DMS 273 treated with DMSO at 0.1 percent for 48 hours (cell line): ENCODE measurements around the gene DLX6.

ENCODE experiments used
- DNase-seq: peaks from one replicate; lab custom pipeline; 2025; lab: John Stamatoyannopoulos, UW

DLX6 gene

DNA sequence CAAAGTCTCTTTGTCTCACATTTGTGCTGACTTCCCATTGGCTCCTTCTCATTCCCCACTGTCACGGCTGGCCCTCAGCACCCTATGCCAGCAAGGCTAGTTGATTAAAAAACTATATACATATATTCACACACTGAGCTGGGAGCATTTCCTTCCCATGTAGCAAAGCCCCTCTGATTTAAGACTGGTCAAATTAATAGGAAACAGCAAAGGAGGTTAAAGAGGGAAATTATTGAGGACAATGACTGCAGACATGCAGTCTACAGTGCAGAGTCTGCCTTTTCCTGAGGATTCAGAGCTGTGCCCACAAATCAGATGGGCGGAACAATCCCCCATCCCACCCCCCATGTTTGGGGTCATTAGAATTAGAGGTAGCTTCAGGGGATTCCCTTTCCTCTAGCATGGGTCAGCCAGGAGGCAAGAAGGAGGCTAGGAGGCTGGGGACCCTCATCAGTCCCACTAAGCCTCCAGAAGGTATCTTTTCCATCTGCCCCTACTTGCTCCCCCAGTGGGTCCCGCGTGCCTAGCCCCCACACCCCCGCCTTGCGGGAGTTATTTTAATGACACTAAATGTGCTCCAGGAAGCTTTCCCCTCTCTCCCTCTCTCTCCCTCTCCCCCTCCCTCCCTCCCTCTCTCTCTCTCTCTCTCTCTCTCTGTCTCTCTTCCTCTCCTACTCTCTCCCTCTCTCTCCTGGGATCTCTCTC, 9.8 kb upstream of the DLX6 start:
- no peak for DNase-seq

DNA sequence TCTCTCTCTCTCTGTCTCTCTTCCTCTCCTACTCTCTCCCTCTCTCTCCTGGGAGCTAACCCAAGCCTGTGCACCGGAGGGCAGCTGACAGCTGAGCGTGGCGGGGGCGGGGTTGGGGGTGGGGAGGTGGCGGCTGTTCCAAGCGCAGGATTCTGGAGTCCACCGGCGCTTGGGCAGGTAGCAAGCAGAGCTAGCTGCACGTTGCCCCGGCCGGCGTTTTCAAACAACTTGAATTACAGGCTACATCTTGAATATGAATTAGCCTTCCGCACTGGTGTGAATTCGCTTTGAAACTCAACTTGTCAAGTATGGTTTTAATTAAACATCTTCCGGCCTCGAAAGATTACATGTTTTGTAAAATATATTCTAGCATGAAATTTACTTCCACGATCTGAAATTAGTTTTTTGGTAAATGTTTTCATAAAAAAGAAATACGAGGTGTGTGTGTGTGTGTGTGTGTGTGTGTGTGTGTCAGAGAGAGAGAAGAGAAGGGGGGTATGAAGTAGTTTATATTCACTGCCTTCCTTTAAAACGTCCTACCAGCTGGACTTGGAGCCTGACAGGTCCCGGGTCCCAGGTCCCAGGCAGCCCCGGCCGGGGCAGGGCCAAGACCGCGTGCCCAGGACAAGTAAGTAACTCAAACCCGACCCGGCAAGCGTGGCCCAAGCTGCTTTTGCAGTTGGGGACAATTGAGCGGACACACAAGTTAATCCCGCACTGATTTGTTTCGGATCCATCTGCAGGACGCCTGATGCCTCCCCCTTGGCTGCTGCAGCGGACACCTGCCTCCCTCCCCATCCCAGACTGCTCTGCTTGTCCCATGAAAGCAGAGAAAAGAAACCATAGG, 9.0 kb upstream of the DLX6 start:
- DNase-seq = no peak

DNA sequence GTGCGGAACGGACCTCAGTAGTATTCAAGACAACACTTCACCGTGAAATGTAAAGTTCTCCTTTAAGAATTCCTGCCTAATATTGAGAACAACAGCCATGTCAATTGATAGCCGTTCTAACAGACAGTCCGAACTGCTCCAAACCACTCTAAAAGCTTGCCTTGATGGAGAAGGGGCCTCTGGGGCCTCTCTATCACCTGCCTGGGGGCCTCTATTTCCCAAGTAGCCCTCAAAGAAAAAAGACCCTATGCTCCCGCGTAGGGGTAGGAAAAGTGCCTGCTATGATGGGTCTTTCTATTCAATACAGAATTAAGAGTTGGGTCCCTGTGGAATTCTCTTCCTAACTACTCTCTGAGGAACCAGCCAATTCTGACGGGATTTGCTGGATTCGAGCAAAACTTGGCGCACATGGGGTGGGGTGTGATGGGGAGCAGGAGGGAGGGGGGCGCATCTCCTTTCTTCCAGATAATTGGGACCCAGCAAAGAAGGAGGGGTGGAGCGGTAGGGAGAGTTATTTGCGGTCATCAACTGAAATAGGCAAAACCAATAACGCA, 8.3 kb upstream of the DLX6 start:
- no peak for DNase-seq

- no peak for DNase-seq
These were observed 7.8 kb upstream of the DLX6 start for GRCh38 chr7:96997512-96998032.

DNA sequence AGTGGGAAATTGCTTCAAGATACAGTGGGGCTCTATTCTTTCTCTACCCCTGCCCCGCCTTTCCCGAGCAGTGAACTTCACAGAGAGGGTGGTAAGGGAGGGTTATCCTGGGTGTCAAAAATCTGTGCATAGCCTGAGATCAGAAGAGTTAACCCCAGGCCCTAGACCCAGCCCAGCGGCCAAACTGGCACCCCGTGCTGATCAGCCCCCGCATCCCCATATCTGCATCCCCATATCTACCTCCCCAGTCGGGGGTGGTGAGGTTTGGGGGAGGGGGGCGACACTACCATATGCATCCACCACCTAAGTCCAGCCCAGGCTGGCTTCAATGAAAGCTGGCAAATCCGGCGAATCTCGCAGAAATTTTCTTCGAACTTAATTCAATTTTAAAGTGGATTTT, 7.0 kb upstream of the DLX6 start:
- DNase-seq = no peak

DNA sequence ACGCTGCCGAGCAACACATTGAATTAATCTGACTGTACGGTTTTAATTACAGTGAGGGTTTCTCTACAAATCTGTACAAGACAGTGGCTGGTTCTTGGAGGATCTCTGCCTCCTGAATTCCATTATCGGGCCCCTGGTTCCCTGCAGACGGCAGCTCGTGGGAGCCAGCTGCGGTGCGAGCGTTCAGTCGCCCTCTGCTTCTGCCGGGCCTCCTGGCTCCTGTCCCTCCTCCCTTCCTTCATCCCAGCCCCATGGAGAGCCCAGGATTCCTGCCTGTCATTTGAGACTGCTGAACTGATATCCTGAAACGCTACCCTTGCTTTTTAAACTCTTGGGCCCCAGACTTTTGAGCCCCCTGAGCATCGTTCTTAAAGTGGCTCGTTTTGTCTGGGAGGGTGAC, 6.6 kb upstream of the DLX6 start:
- DNase-seq = no peak

DNA sequence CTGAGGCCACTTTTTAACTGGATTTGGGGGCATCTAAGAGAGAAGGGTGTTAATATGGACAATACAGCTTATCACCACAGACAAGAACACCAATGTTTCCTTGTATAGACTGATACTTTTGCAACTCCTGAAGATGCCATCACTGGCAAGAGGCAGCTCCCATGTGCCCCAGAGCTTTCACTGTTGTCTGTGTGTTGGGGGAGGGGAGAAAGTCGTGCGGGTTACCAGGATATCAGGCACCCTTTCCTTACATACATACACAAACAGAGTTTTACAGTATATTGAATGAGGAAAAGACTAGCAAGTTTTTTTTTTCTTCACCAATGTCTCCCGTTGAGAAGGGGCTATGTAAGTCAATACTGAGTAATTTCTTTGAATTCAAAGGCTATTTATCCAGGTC, 4.1 kb upstream of the DLX6 start:
- no peak for DNase-seq

GRCh38 chr7:97001656-97002554, 3.4 kb upstream of the DLX6 start:
- no peak for DNase-seq

- no peak for DNase-seq
These were observed 2.6 kb upstream of the DLX6 start for GRCh38 chr7:97002555-97003261.

DNA sequence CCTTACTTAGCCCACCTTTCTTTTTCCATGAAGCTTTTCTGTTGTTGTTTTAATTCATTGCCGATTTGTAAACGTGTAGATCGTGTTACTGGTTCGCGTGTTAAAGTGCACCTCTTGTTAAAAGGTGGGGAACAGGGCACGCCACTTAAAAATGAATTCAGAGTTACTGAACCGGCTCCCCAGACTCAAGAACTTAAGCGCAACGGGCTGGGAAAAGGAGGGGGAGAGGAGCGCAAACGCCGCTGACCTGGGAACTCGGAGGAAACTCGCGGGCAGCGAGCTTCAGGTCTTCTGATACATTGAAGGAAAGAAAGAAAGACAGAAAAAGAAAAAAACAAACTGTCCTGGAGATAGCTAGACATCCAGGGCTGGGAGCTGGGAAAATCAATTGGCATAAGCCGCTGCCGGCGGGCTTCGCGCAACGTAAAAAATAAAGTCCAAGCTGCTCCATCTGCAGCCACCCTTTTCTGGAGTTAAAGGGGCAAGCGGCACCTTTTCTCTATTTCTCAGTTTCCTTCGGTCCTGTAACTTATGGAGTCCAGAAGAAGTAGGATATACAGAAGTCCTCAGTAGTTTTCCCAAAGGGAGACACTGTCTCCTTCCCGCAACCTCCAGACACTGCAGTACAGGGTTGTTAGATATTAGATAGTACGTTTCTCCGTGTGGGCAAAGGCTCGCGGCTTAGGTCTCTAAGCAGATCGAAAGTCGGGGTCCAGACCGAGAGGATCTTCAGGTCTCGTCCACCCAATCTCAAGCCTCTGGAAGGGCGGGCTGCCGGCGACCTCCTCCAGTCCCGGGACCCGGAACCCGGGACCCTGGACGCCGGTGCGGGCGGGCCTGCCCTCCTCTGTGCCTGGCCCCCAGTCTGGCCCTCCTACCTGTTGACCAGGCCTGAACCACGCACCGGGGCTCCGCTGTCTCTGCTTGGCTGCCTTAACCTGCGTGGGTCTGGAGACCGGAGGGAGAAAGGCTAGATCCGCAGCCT, 1.8 kb upstream of the DLX6 start:
- DNase-seq = no peak

DNA sequence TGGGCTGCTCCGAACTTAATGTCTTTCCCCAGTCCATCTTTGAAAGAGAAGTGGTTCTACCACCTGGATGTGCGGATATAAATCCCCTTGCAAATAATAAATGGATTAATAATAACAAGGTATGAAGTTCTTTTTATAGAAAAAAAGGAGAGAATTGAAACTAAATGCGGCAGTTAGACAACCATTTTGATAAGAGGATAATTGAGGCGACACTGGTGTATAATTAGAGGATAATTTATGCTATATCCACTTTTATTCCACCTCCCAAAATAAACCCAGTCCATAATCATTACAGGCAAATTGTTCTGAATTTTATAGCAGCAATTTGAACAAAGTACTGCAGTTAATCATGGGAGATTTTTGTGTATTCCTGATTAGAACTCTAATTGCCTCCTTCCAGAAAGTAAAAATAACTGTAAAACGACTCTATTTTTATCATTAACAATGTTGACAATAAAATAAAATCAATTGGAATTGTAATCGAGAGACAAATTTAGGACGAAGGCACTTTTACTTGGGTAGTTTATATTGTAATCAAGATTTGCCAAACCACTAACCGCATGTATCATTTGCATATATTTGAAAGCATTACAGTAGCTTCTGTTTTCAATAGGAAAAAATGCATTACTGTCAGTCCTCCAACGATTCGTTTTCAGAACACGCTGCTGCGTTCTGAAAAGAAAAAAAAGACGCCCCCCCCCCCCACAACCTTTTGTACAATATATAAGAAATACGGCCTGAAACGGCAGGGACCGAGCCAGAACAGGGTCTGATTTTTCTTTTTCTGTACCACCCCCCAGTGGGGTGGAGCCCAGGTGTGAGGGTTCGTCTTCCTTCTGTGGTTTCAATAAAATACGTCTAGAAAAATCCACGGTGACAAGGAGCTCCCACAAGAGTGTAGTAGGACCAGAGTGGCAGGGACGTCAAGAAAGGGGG, 838 bp upstream of the DLX6 start:
- no peak for DNase-seq

DNA sequence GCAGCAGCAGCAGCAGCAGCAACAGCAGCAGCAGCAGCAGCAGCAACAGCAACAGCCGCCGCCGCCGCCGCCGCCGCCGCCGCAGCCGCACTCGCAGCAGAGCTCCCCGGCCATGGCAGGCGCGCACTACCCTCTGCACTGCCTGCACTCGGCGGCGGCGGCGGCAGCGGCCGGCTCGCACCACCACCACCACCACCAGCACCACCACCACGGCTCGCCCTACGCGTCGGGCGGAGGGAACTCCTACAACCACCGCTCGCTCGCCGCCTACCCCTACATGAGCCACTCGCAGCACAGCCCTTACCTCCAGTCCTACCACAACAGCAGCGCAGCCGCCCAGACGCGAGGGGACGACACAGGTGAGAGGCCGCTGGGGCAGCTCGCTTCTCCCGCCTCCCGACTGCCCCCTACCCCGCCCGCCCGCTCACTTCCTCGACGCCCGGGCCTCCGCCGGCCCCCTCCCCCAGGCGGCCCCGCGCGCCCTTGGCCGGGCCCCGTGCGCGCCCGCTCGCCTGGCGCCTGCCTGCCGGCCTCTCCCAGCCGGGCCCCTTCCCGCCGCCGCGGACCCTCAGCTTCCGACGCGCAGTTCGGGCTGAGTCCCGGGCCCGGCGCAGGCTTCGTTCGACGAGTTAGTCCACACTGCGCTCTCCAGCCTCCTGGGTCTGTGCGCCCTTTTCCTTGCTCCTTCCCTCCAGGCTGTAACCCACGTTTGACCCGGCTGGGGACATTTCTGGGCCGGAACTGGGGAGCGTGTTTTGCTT, 882 bp downstream of the DLX6 start:
- DNase-seq = peak; percentile 65

DNA sequence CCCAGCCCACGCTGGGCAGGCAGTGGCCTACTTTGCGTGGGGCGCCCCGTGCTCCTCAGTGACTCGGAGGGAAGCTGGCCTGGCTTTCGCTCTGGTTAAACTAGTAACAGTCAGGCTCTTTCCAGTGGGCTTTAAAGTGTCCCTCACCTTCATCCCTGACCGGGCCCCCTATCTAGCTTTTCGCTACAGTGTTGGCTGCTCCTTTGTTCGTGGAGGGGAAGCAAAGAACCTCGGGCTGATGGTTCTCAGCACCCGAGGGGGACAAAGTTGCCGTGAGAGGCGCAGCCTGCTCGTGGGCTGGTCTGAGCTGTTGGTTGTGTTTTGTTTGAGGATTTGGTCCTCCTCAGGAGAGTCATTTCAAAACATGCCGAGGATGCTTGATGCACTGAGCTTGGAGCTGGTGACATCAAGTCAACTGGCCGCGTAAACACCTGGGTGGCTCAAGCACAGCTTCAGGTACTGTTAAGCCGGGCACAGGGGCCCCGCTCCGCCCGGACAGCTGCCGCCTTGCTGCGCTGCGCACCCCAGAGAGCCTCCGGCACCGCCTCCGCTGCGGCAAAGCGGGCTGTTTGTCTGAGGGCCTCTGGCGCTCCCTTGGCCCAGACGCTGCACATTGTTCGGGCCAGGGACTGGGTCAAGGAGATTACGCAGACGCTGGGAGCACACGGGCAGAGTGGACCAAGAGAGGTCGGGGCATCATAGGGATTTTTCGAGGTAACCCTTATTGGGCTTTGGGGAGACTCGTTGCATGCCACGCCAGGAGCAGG, 1.6 kb downstream of the DLX6 start:
- no peak for DNase-seq

DNA sequence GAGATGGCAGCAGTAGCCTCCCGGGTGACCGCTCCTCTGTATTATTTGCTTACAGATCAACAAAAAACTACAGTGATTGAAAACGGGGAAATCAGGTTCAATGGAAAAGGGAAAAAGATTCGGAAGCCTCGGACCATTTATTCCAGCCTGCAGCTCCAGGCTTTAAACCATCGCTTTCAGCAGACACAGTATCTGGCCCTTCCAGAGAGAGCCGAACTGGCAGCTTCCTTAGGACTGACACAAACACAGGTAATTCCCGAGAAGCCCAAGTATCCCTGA, 2.2 kb downstream of the DLX6 start:
- DNase-seq = no peak

GRCh38 chr7:97008275-97008917, 3.0 kb downstream of the DLX6 start:
- DNase-seq = no peak

- DNase-seq = no peak
These were observed 4.7 kb downstream of the DLX6 start for GRCh38 chr7:97009753-97010732.
